MCF 10A (cell line): ENCODE results near the gene OPCML. TPM values are rescaled to one million over a fixed set of nuclear protein-coding genes. Genes with fewer than 3 reads are reported as not detected.

Experiments
- BruUV-seq: library from RNA; stranded (reverse); fragments of 400-500 nt; replicated peaks from 2 replicates; lab custom pipeline; 2021; lab: Mats Ljungman, UMichigan
- CTCF ChIA-PET: fragments of 300-600 bp; sonication (Branson Sonifier 250); formaldehyde crosslinking; extraction: SDS; loops from one replicate; lab custom pipeline; 2021; ENCODE audit warnings: antibody characterized with exemption, inconsistent platforms; lab: Yijun Ruan, JAX
- POLR2A ChIA-PET: fragments of 300-600, 350-650 bp; sonication (Branson Sonifier 250); formaldehyde crosslinking; extraction: SDS; loops from one replicate; lab custom pipeline; 2020; ENCODE audit warnings: antibody characterized with exemption, inconsistent platforms; lab: Yijun Ruan, JAX
- DNase-seq: peaks from one replicate; pipeline ENCODE4 v3.0.0-alpha.2; 2018; ENCODE audit not compliant: unreplicated experiment
- H3K27ac Mint-ChIP-seq: one replicate; pipeline ENCODE4 v1.8.0; 2022; ENCODE audit warnings: mild to moderate bottlenecking, low read depth, mixed read lengths; ENCODE audit not compliant: unreplicated experiment
- H3K27me3 Mint-ChIP-seq: one replicate; pipeline ENCODE4 v1.8.0; 2022; ENCODE audit warnings: mixed read lengths; ENCODE audit not compliant: insufficient read depth, unreplicated experiment
- H3K36me3 Mint-ChIP-seq: one replicate; pipeline ENCODE4 v1.8.0; 2022; ENCODE audit warnings: mild to moderate bottlenecking, moderate library complexity, mixed read lengths; ENCODE audit not compliant: insufficient read depth, unreplicated experiment
- H3K4me1 Mint-ChIP-seq: one replicate; pipeline ENCODE4 v1.8.0; 2022; ENCODE audit warnings: mixed read lengths; ENCODE audit not compliant: insufficient read depth, unreplicated experiment
- H3K4me3 Mint-ChIP-seq: one replicate; pipeline ENCODE4 v1.8.0; 2022; ENCODE audit warnings: mild to moderate bottlenecking, moderate library complexity, mixed read lengths; ENCODE audit not compliant: unreplicated experiment
- H3K9me3 Mint-ChIP-seq: one replicate; pipeline ENCODE4 v1.8.0; 2022; ENCODE audit warnings: mixed read lengths; ENCODE audit not compliant: unreplicated experiment
- intact Hi-C: fragments of 100-400 bp; cut with micrococcal nuclease; formaldehyde crosslinking; loops from 2 replicates; pipeline ENCODE4 v1.14.1; 2022
- total RNA-seq: library from RNA; stranded (reverse); gene quantifications from 2 replicates; pipeline ENCODE4 v1.2.3, GENCODE V29; 2022
- TF ChIP-seq, protein P1 (sequence below): fragments of 200-600 bp; IDR thresholded peaks from one replicate; pipeline ENCODE4 v1.8.0; 2022; ENCODE audit warnings: antibody characterized with exemption, mild to moderate bottlenecking; ENCODE audit not compliant: unreplicated experiment

OPCML gene
- total RNA-seq, 1 experiment from 2014 or later, result not detected

DNA sequence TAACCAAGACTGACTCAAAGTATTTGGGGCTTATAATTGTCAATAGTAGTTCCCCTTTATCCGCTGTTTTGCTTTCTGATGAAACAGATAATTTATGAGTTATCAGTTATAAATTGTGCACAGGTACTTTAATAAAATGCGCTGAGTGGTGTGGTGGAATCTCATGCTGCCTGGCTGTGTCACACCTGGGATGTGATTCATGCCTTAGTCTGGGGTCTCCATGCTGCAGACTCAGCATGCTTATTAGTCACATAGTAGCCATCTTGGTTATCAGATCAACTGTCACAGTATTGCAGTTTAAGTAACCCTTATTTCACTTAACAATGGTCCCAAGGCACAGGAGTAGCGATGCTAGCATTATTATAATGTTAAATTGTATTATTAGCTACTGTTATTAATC, 1166.7 kb downstream of the OPCML start:
- Mint-ChIP-seq H3K27ac (no peak overlapping the region), H3K27me3 (no peaks in the 10 kb centered on the region), H3K4me1 (no peaks in the 10 kb centered on the region), H3K36me3 (no peaks in the 10 kb centered on the region), H3K9me3 (peaks cover 37% of the 10 kb centered on the region), H3K4me3 (no peak overlapping the region)
- DNase-seq, result no peak
- intact Hi-C loops, result no loop called here
- CTCF ChIA-PET, result no interaction called here
- POLR2A ChIA-PET, result no interaction called here
- TF ChIP-seq, protein P1, sequence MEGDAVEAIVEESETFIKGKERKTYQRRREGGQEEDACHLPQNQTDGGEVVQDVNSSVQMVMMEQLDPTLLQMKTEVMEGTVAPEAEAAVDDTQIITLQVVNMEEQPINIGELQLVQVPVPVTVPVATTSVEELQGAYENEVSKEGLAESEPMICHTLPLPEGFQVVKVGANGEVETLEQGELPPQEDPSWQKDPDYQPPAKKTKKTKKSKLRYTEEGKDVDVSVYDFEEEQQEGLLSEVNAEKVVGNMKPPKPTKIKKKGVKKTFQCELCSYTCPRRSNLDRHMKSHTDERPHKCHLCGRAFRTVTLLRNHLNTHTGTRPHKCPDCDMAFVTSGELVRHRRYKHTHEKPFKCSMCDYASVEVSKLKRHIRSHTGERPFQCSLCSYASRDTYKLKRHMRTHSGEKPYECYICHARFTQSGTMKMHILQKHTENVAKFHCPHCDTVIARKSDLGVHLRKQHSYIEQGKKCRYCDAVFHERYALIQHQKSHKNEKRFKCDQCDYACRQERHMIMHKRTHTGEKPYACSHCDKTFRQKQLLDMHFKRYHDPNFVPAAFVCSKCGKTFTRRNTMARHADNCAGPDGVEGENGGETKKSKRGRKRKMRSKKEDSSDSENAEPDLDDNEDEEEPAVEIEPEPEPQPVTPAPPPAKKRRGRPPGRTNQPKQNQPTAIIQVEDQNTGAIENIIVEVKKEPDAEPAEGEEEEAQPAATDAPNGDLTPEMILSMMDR, result no peak
- no TSS peak for BruUV-seq
